Activated CD8-positive, alpha-beta memory T cell treated with anti-CD3 and anti-CD28 coated beads for 48 hours (primary cell): ENCODE results near the gene ASB18.

ENCODE experiments used
- DNase-seq, 3 experiments: peaks; one replicate each; pipeline ENCODE4 v3.0.0-alpha.2; 2020; ENCODE audit warnings: low read depth in 2 of 3, low spot score in 2 of 3

ASB18 gene

GRCh38 chr2:236242057-236242495, 22.1 kb downstream of the ASB18 start:
- DNase-seq, result no peak

- DNase-seq, result no peak
Measured at GRCh38 chr2:236241181-236242056, 22.8 kb downstream of the ASB18 start.

GRCh38 chr2:236240228-236240990, 23.8 kb downstream of the ASB18 start:
- no peak for DNase-seq

GRCh38 chr2:236239276-236240065, 24.7 kb downstream of the ASB18 start:
- no peak for DNase-seq

GRCh38 chr2:236238751-236239150, 25.5 kb downstream of the ASB18 start:
- no peak for DNase-seq

- no peak for DNase-seq
Measured at GRCh38 chr2:236237468-236238190, 26.6 kb downstream of the ASB18 start.

- DNase-seq, result no peak
Measured at GRCh38 chr2:236236559-236237452, 27.4 kb downstream of the ASB18 start.

- DNase-seq, result no peak
Measured at GRCh38 chr2:236229186-236229585, 35.0 kb downstream of the ASB18 start.

- DNase-seq, result no peak
Measured at GRCh38 chr2:236223675-236224074, 40.5 kb downstream of the ASB18 start.

- no peak for DNase-seq
Measured at GRCh38 chr2:236221798-236222197, 42.4 kb downstream of the ASB18 start.

- no peak for DNase-seq
Measured at GRCh38 chr2:236219411-236219810, 44.8 kb downstream of the ASB18 start.

- no peak for DNase-seq
Measured at GRCh38 chr2:236217926-236218325, 46.3 kb downstream of the ASB18 start.

- DNase-seq, result no peak
Measured at GRCh38 chr2:236216711-236217110, 47.5 kb downstream of the ASB18 start.

- no peak for DNase-seq
Measured at GRCh38 chr2:236215761-236216333, 48.4 kb downstream of the ASB18 start.

- DNase-seq, result no peak
Measured at GRCh38 chr2:236215196-236215595, 49.0 kb downstream of the ASB18 start.

- DNase-seq, result no peak
Measured at GRCh38 chr2:236214376-236214995, 49.7 kb downstream of the ASB18 start.

GRCh38 chr2:236211296-236211695, 52.9 kb downstream of the ASB18 start:
- no peak for DNase-seq

GRCh38 chr2:236210536-236210935, 53.7 kb downstream of the ASB18 start:
- DNase-seq, result no peak

- DNase-seq, result no peak
Measured at GRCh38 chr2:236209996-236210395, 54.2 kb downstream of the ASB18 start.
